Middle frontal gyrus (tissue), 1 donor: Measurements from ENCODE around the gene MUC16.
"Not testable (repeated sequence)": the region's sequence is repeated elsewhere in the genome, so short reads cannot be mapped to it uniquely, and the experiment has no call there.

ENCODE experiments used
- DNase-seq: peaks from one replicate; pipeline ENCODE4 v3.0.0-alpha.2; 2015; ENCODE audit warnings: low spot score; ENCODE audit errors: extremely low spot score

Gene MUC16

GRCh38 chr19:9009935-9010651, at the start of gene MUC16:
TSS of gene MUC16 (minus strand) at chr19:9010409.
- no peak for DNase-seq

- no peak for DNase-seq
These were observed 48.9 kb upstream of the MUC16 start for GRCh38 chr19:9058905-9059667.

- DNase-seq, result no peak
These were observed 47.5 kb upstream of the MUC16 start for GRCh38 chr19:9057505-9058258.

GRCh38 chr19:9056131-9056530, 45.9 kb upstream of the MUC16 start:
- DNase-seq, result not testable (repeated sequence)

GRCh38 chr19:9054765-9055164, 44.6 kb upstream of the MUC16 start:
- DNase-seq, result no peak

GRCh38 chr19:9054207-9054606, 44.0 kb upstream of the MUC16 start:
- DNase-seq, result no peak

- not testable (repeated sequence) for DNase-seq
These were observed 43.5 kb upstream of the MUC16 start for GRCh38 chr19:9053674-9054073.

- DNase-seq, result no peak
These were observed 42.7 kb upstream of the MUC16 start for GRCh38 chr19:9052894-9053293.

GRCh38 chr19:9046694-9047093, 36.5 kb upstream of the MUC16 start:
- no peak for DNase-seq

GRCh38 chr19:9044449-9044848, 34.2 kb upstream of the MUC16 start:
- DNase-seq, result no peak

- DNase-seq, result no peak
These were observed 33.3 kb upstream of the MUC16 start for GRCh38 chr19:9043524-9043923.

- DNase-seq, result no peak
These were observed 30.8 kb upstream of the MUC16 start for GRCh38 chr19:9041023-9041422.

GRCh38 chr19:9040131-9040530, 29.9 kb upstream of the MUC16 start:
- no peak for DNase-seq

- no peak for DNase-seq
These were observed 29.5 kb upstream of the MUC16 start for GRCh38 chr19:9039728-9040127.

- no peak for DNase-seq
These were observed 27.3 kb upstream of the MUC16 start for GRCh38 chr19:9037400-9038062.

- no peak for DNase-seq
These were observed 22.0 kb upstream of the MUC16 start for GRCh38 chr19:9032136-9032631.

- no peak for DNase-seq
These were observed 8.1 kb upstream of the MUC16 start for GRCh38 chr19:9018163-9018875.

- no peak for DNase-seq
These were observed 4.6 kb upstream of the MUC16 start for GRCh38 chr19:9014803-9015202.

- DNase-seq, result no peak
These were observed 3.8 kb upstream of the MUC16 start for GRCh38 chr19:9013988-9014387.

- no peak for DNase-seq
These were observed 1.7 kb upstream of the MUC16 start for GRCh38 chr19:9011875-9012274.

- no peak for DNase-seq
These were observed 484 bp upstream of the MUC16 start for GRCh38 chr19:9010693-9011092.
